GM19395 (cell line): Measurements from ENCODE around the gene LIX1.
A peak's percentile ranks its signal among the peaks of the same experiment; 100 is the strongest.
"Not testable (repeated sequence)": the region's sequence is repeated elsewhere in the genome, so short reads cannot be mapped to it uniquely, and the experiment has no call there.

ENCODE experiments used
- ATAC-seq: cut with Tn5 transposase; IDR thresholded peaks from one replicate; pipeline ENCODE4 v1.9.1; 2021; ENCODE audit warnings: mild to moderate bottlenecking, moderate library complexity; ENCODE audit not compliant: unreplicated experiment

The LIX1 gene

GRCh38 chr5:97105501-97106215 lies 36.8 kb downstream of the LIX1 start:
- ATAC-seq: no peak

GRCh38 chr5:97102010-97102470 lies 40.4 kb downstream of the LIX1 start:
- ATAC-seq: no peak

DNA sequence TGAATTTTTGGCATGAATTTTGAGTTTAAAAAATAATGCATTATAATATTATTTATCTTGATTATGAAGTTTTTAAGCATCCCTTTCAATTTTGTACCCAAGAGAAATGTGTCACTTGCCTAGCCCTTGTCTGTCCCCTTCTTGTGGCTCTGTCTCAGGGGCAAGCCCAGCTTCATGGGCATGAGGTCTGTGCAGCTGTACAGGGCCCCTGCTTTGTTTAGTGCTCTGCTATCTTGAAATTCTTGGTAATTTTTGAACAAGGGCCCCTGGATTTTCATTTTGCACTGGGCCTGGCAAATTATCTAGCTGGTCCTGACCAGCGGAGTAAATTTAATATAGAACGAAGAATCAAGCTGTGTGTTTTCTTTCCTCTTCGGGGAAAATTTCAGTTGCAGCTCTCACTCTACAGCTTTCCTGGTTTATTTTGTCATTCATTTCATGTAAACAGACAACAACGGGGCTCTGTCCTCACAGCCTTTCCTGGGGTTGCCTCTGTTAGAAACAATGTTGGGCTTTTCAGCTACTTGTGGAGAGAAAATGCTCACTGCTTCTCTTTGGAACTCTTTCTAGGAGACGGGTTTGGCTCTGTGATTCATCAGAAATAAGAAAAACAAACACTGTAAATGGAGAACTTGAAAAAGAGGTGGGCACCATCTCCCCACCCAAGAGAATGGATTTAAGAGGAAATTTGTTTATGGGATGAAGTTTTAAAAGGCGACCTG lies 41.1 kb downstream of the LIX1 start:
- ATAC-seq: no peak

DNA sequence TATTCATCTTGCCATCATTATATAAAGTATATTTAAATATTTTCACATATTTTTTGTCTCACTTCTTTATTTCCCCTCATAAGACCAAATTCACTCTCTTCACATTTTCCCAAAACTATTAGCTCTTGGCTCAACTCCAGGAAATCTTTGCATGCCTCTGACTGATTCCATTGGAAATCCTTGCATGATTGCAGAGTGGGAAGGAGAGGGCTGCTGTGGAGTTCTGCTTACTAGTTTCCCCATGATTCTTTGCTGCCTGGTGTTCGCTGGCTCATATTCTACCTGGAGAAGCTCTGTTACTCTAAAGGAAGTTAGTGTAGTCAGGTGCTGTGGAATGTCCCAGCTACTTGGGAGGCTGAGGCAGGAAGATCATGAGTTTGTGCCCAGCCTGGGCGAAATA lies 41.9 kb downstream of the LIX1 start:
- ATAC-seq: no peak

DNA sequence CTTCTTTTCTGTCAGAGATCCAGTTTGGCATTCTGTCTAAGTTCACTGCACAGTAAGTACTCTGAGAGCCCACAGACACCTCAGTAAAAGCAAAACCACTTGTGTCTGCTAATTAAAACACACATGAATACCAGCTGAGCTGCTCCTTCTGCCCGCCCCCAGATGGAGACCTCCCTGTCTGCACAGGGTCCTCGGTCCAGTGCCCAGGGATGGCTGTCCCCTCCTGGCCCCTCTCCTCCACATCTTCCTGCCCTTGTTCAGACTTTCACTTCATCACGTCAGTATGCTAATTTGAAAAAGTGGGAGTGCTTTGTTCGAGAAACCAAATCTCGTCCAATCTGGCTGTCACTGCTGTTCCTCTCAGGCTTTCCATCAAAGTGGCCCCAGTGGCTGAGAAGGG lies 43.5 kb downstream of the LIX1 start:
- no peak for ATAC-seq

DNA sequence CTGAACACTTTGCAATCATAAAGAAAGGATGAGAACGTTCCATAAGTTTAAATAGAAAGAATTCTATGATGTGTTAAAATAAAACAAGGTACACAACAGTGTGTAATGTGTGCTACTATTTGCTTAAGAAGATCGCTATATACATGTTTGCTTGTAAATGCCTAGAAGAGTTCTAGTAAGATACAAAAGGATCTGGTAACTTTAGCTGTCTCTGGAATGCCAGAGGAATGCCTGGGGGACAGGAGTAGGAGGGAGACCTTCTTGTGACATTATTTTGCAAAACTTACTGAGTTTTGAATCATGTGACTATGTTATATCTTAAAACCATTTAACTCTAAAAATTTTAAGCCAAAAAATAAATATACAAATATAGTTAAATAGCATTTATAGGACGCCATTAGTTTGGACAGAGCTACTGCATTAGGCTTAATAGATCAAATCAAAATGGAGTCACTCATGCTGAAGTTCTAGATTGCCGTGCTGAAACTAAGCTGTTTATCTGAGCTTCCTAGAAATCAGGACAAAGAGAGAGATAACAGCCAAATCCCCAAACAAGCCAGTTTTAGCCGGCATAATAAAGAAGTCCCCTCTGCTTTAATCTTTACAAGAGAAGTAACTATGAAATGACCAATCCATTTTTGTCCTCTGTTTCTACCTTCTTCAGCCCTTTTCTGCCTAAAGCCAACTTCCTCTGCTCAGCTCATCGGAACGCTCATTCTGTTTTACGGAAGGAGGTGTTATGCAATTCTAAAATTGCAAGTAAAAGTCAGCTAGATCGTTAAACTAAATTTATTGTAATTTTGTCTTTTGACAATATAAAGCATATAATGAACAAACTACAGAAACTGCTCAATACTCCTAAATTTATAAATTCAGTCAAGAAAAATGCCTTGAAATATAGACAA lies 44.8 kb downstream of the LIX1 start:
- ATAC-seq: no peak

DNA sequence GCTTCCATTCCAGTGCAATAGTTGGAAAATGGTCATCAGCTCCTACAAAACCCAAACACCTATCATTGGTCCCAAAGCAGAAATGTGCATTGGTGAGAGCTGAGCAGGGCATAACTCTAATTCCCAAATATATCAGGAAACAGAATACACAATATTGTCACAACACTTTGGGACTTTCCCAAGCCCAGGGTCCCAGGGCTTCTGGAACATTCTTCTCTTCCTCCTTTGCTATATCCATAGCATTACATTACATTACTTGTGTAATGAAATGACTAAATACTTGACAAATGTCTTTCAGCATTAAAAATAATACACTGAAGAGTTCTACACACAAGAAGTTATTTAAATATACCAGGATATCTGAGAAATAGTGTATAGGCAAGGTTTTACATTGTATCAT lies 45.6 kb downstream of the LIX1 start:
- ATAC-seq: no peak

DNA sequence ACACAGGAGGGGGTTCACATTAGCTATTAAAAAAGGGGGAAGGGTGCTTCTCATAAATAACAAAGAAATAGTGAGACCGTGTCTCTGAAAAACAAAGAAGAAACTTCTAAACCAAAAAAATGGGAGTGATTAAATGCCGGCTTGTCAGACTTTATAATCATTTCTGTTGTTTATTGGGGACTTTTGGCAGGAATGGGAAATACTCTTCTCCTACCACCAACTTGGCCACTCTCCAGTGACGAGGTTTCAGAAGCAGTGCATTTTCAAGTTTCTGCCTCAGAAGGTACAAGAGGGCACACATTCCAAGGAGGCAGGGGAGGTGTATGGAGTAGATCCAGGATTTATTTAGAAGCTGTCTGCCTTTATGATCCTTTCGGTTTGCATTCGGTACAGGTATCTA lies 46.2 kb downstream of the LIX1 start:
- no peak for ATAC-seq

DNA sequence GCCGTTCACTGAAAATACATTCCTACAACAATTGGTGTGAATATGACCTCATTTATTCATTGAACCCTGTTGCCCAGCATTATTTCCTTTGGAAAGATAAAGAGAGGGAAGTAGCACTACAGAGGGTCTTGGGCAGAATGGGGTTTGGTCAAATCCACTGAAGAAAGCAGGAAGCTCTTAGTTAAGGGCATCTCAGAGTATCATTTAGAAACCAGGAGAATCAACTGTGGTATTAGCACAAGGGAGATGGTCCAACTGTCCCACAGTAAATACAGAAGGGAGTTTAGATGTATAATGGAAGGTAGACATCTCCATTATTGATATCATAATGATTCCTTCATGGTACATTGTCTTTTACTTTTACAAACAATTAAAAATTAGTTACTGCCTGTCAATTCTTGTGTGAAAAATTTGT lies 47.1 kb downstream of the LIX1 start:
- peak; percentile 46 for ATAC-seq

DNA sequence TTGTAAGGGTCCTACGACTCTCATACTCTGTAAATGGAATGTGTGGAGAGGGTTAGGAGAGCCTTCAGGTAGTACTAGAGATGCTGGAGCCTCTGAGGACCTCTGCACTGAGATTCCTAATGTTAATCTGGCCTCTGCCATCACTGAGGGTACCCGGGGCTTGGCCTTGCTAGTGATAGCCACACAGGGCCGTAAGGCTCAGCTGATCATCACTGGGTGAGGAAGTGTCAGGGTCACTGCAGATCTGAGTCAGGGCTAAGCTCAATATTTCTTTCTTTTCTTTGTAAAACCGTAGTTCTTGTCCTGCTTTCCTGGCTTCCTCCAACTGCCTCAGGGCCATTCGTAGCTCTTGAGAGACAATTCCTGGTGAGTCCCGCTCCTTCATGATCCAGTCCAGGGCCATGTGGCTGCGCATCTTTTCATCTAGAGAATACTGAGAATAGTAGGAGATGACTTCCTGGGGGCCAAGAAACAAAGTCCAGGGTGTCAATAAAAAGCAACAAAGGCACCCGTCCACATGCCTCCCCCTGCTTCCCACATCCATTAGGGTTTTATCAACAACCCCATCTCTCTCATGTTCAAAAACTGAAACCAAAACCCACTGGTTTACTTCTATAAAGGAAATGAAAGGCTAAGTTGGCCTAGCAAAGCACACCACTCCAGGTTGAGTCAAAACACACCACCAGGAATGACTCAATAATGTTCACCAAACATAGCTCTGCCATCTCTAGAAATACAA lies 47.7 kb downstream of the LIX1 start:
- ATAC-seq: peak; percentile 98

- no peak for ATAC-seq
Measured at GRCh38 chr5:97093193-97093592, 49.2 kb downstream of the LIX1 start.

DNA sequence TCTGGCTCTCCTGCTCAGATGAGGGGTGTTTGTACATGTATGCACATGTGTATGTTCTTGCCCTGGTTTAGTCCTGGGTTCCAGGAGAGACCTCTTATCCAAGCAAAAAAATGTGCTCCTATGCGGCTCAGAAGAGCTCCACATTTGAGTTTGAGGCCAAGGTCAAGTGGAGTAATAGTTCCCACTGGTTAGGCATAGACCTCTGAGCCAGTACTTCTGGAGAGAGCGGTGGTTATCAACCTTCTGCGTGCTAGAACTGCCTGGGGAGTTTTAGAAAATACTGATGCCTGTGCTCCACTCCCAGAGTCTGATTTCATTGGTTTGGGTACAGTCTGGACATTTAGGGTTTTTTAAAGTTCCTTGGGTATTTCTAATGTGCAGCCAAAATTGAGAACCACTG lies 51.5 kb downstream of the LIX1 start:
- ATAC-seq: no peak

GRCh38 chr5:97089149-97089801 lies 53.1 kb downstream of the LIX1 start:
- no peak for ATAC-seq

- no peak for ATAC-seq
Measured at GRCh38 chr5:97088774-97089148, 53.6 kb downstream of the LIX1 start.

DNA sequence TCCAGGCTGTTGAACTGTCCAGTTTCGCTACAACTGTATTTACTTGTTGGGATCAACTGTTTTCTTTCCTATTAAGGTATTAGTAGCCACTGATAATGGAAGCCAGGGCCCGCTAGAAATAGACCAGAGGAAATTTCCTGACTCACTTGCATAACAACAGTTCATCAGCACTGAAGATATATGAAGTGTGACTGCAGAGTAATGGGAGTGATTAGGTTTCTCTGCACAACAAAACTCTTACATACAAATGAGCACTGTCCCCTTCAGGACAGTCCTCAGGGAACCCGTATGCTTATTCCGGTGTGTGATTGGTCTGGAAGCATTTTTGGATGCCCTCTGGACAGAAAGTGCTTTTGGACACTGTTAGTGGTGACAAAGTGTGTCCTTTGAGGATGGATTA lies 55.3 kb downstream of the LIX1 start:
- ATAC-seq: no peak

DNA sequence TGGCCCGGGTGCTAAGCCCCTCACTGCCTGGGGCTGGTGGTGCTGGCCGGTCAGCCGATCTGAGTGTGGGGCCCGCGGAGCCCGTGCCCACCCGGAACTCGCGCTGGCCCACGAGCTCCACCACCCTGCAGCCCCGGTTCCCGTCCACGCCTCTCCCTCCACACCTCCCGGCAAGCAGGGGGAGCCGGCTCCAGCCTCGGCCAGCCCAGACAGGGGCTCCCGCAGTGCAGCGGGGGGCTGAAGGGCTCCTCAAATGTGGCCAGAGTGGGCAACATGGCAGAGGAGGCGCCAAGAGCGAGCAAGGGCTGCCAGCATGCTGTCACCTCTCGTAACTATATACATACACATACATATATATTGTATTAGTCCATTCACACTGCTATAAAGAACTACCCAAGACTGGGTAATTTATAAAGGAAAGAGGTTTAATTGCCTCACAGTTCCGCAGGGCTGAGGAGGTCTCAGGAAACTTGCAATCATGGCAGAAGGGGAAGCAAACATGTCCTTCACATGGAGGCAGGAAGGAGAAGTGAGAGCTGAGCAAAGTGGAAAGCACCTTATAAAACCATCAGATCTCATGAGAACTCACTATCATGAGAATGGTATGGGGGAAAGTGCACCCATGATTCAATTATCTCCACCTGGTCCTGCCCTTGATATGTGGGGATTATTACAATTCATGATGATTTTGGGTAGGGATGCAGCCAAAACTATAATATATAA lies 56.8 kb downstream of the LIX1 start:
- no peak for ATAC-seq

DNA sequence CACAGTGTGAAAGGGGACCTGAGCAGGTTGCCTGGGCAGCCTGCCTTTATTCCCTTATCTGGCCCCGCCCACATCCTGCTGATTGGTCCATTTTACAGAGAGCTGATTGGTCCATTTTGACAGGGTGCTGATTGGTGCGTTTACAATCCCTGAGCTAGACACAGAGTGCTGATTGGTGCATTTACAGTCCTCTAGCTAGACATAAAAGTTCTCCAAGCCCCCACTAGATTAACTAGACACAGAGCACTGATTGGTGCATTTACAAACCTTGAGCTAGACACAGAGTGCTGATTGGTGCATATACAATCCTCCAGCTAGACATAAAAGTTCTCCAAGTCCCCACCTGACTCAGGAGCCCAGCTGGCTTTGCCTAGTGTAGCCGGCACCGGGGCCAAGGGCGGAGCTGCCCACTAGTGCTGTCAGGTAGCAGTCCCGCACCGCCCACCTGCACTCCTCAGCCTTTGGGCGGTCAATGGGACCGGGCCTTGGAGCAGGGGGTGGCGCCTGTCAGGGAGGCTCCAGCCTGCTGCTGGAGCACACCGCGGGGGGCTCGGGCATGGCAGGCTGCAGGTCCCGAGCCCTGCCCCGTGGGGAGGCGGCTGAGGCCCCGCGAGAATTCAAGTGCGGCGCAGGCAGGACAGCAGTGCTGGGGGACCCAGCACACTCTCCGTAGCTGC lies 57.5 kb downstream of the LIX1 start:
- ATAC-seq: not testable (repeated sequence)

DNA sequence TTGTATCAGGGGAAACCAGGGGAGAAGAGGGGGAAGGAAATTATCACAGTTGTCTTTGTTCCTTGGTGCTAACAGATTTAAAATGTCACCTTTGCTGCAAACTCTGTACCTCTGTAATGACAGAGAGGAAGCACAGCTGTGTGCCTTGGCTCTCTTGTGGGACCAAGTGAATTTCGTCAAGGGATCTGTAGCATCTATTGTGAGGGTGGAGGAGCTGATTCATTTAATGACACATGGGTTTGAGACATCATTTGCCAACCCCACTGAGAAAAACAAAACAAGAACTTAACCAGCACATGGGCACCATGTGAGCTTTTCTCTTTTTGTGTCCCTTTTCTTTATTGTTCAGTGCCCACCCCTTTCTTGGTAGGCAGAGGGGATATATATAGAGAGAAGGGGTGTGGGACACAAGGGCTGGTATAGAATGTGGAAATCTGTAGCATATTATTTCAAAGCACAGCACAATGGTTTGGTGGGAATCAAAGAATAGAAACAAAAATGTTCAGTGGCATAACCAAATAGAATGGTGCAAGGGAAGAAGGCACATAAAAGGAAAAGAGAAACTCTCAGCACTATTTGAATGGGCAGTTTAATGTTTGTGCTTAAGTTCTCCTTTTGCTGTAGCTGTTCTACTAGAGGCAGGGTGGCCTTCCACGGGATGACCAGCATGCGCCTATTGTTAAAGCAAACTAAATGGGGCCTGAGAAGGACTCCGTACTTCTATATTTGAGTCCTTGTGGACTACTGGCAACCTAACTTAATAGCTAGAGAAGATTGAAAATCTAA lies 63.3 kb downstream of the LIX1 start:
- ATAC-seq: no peak
